ENCODE results near the gene ITGA1.

Gene ITGA1

GRCh38 chr5:52885614-52886013 is 97.9 kb downstream of the ITGA1 start:
- no peak for TF ChIP-seq CTCF (IDR thresholded peaks at IDR 0.05; ENCODE audit: low read depth, low read length, missing control alignments)
- no peak for DNase-seq (ENCODE audit: extremely low read depth, low read depth)
- H3K4me3 ChIP-seq (replicated peaks; ENCODE audit: low read depth, low read length), result no peak overlapping the region

- TF ChIP-seq CTCF (IDR thresholded peaks at IDR 0.05; ENCODE audit: low read depth, low read length, missing control alignments), result no peak
- H3K4me3 ChIP-seq (replicated peaks; ENCODE audit: low read depth, low read length), result no peak overlapping the region
- DNase-seq (ENCODE audit: extremely low read depth, low read depth), result no peak
Measured at GRCh38 chr5:52886206-52886605, 98.5 kb downstream of the ITGA1 start.

- TF ChIP-seq CTCF (IDR thresholded peaks at IDR 0.05; ENCODE audit: low read depth, low read length, missing control alignments), result no peak
- H3K4me3 ChIP-seq (replicated peaks; ENCODE audit: low read depth, low read length), result no peak overlapping the region
- no peak for DNase-seq (ENCODE audit: extremely low read depth, low read depth)
Measured at GRCh38 chr5:52887066-52887465, 99.3 kb downstream of the ITGA1 start.

GRCh38 chr5:52888363-52888762 is 100.6 kb downstream of the ITGA1 start:
- TF ChIP-seq CTCF (IDR thresholded peaks at IDR 0.05; ENCODE audit: low read depth, low read length, missing control alignments), result no peak

GRCh38 chr5:52892242-52892878 is 104.6 kb downstream of the ITGA1 start:
- no peak for TF ChIP-seq CTCF (IDR thresholded peaks at IDR 0.05; ENCODE audit: low read depth, low read length, missing control alignments)
- DNase-seq (ENCODE audit: extremely low read depth, low read depth), result no peak
- H3K4me3 ChIP-seq (replicated peaks; ENCODE audit: low read depth, low read length), result no peak overlapping the region

More at GRCh38 chr5:52888363-52888762, 100.6 kb downstream of the ITGA1 start:
- H3K4me3 ChIP-seq (replicated peaks; ENCODE audit: low read depth, low read length), result no peak overlapping the region
- DNase-seq (ENCODE audit: extremely low read depth, low read depth), result no peak

- no peak overlapping the region for H3K4me3 ChIP-seq (replicated peaks; ENCODE audit: low read depth, low read length)
- TF ChIP-seq CTCF (IDR thresholded peaks at IDR 0.05; ENCODE audit: low read depth, low read length, missing control alignments), result no peak
- no peak for DNase-seq (ENCODE audit: extremely low read depth, low read depth)
Measured at GRCh38 chr5:52893105-52893504, 105.4 kb downstream of the ITGA1 start.

GRCh38 chr5:52893863-52894262 is 106.1 kb downstream of the ITGA1 start:
- no peak for TF ChIP-seq CTCF (IDR thresholded peaks at IDR 0.05; ENCODE audit: low read depth, low read length, missing control alignments)
- no peak overlapping the region for H3K4me3 ChIP-seq (replicated peaks; ENCODE audit: low read depth, low read length)
- DNase-seq (ENCODE audit: extremely low read depth, low read depth), result no peak
